Prostate gland (tissue), 2 donors: ENCODE measurements around the gene MIPOL1.

Source experiments
- CTCF ChIP-seq, 4 experiments: fragments of 200-600 bp in 2 of 4; fragments of 450-650 bp in 2 of 4; sonication (generic) in 2 of 4; IDR thresholded peaks; 1 replicate in 3 of 4; 2 replicates in 1 of 4; pipeline ENCODE4 v1.5.1; 2016 to 2019; ENCODE audit warnings: antibody characterized with exemption in 4 of 4, mild to moderate bottlenecking in 2 of 4, moderate library complexity in 2 of 4
- POLR2A ChIP-seq: fragments of 450-650 bp; IDR thresholded peaks from one replicate; pipeline ENCODE4 v1.6.1; 2016; ENCODE audit warnings: antibody characterized with exemption, mild to moderate bottlenecking

GRCh38 chr14:37257501-37258070 lies 59.8 kb downstream of the MIPOL1 start:
- TF ChIP-seq CTCF (IDR thresholded peaks at IDR 0.05) (no peak), POLR2A (no peak)
